ELR (cell line): ENCODE data around the gene RNF141.

Experiments used
- DNase-seq: peaks from one replicate; pipeline ENCODE4 v3.0.0-alpha.2; 2015; ENCODE audit warnings: low read depth

The RNF141 gene

GRCh38 chr11:10522921-10523320 is 18.1 kb downstream of the RNF141 start:
- DNase-seq = no peak

GRCh38 chr11:10522276-10522675 is 18.7 kb downstream of the RNF141 start:
- no peak for DNase-seq

- DNase-seq = no peak
Observed at GRCh38 chr11:10520562-10520961, 20.4 kb downstream of the RNF141 start.

- no peak for DNase-seq
Observed at GRCh38 chr11:10519630-10520029, 21.4 kb downstream of the RNF141 start.

- DNase-seq = no peak
Observed at GRCh38 chr11:10518891-10519290, 22.1 kb downstream of the RNF141 start.

- no peak for DNase-seq
Observed at GRCh38 chr11:10518123-10518522, 22.9 kb downstream of the RNF141 start.

- no peak for DNase-seq
Observed at GRCh38 chr11:10515418-10515817, 25.6 kb downstream of the RNF141 start.

GRCh38 chr11:10514709-10515108 is 26.3 kb downstream of the RNF141 start:
- DNase-seq = peak; percentile 34

- peak; percentile 66 for DNase-seq
Observed at GRCh38 chr11:10514202-10514601, 26.8 kb downstream of the RNF141 start.

GRCh38 chr11:10511181-10511621 is 29.8 kb downstream of the RNF141 start:
- no peak for DNase-seq

GRCh38 chr11:10506008-10506370 is 35.0 kb downstream of the RNF141 start:
- no peak for DNase-seq

GRCh38 chr11:10505278-10506007 is 35.5 kb downstream of the RNF141 start:
- no peak for DNase-seq

- no peak for DNase-seq
Observed at GRCh38 chr11:10504490-10504889, 36.5 kb downstream of the RNF141 start.

- DNase-seq = no peak
Observed at GRCh38 chr11:10503777-10504480, 37.1 kb downstream of the RNF141 start.

- DNase-seq = no peak
Observed at GRCh38 chr11:10503221-10503620, 37.8 kb downstream of the RNF141 start.

GRCh38 chr11:10502770-10503169 is 38.2 kb downstream of the RNF141 start:
- DNase-seq = no peak

GRCh38 chr11:10502065-10502680 is 38.8 kb downstream of the RNF141 start:
- no peak for DNase-seq

- DNase-seq = no peak
Observed at GRCh38 chr11:10500757-10501684, 40.0 kb downstream of the RNF141 start.

- DNase-seq = no peak
Observed at GRCh38 chr11:10499874-10500601, 40.9 kb downstream of the RNF141 start.

- DNase-seq = no peak
Observed at GRCh38 chr11:10499452-10499851, 41.5 kb downstream of the RNF141 start.
